HL-60 (cell line): ENCODE data around the gene SPX.

Experiments
- DNase-seq, 2 experiments: peaks; one replicate each; pipeline ENCODE4 v3.0.0-alpha.2; 2010 to 2020; ENCODE audit warnings: low read depth in 1 of 2, low spot score in 1 of 2
- H3K27ac ChIP-seq: fragments of 250-450 bp; sonication (Bioruptor Pico); replicated peaks from 2 replicates; pipeline ENCODE4 v1.5.1; 2020; ENCODE audit warnings: mild to moderate bottlenecking, moderate library complexity
- H3K27me3 ChIP-seq: fragments of 250-450 bp; sonication (Bioruptor Pico); 2 replicates; pipeline ENCODE4 v1.5.1; 2021; ENCODE audit warnings: mild to moderate bottlenecking, moderate library complexity; ENCODE audit not compliant: insufficient read depth, poor library complexity, severe bottlenecking
- H3K4me3 ChIP-seq: replicated peaks from 2 replicates; pipeline ENCODE4 v1.5.1; 2011; ENCODE audit warnings: mild to moderate bottlenecking, control low read depth, low read length; ENCODE audit not compliant: insufficient read depth
- CTCF ChIP-seq: IDR thresholded peaks from one replicate; pipeline ENCODE4 v1.5.1; 2011; ENCODE audit warnings: low read length, control low read depth, inconsistent platforms; ENCODE audit not compliant: insufficient read depth
- GABPA ChIP-seq: IDR thresholded peaks from 2 replicates; pipeline ENCODE4 v1.6.1; 2012; ENCODE audit warnings: low read depth
- POLR2AphosphoS5 ChIP-seq: IDR thresholded peaks from 2 replicates; pipeline ENCODE4 v1.6.1; 2012; ENCODE audit warnings: low read depth
- REST ChIP-seq: IDR thresholded peaks from 2 replicates; pipeline ENCODE4 v1.6.1; 2012; ENCODE audit warnings: low read depth; ENCODE audit not compliant: insufficient replicate concordance
- SPI1 ChIP-seq: IDR thresholded peaks from 2 replicates; pipeline ENCODE4 v1.6.1; 2012; ENCODE audit warnings: low read depth, mild to moderate bottlenecking, borderline replicate concordance

The SPX gene

GRCh38 chr12:21483531-21483930 lies 42.6 kb upstream of the SPX start:
- no peak for TF ChIP-seq CTCF
- TF ChIP-seq SPI1: no peak
- TF ChIP-seq REST: no peak
- TF ChIP-seq POLR2AphosphoS5: no peak
- TF ChIP-seq GABPA: no peak
- Histone ChIP-seq H3K27me3 (no peaks in the 10 kb centered on the region), H3K27ac (no peak overlapping the region), H3K4me3 (no peak overlapping the region)
- DNase-seq: no peak

GRCh38 chr12:21485998-21486397 lies 40.1 kb upstream of the SPX start:
- TF ChIP-seq REST: no peak
- TF ChIP-seq GABPA: no peak
- TF ChIP-seq POLR2AphosphoS5: no peak
- TF ChIP-seq SPI1: no peak
- TF ChIP-seq CTCF: no peak
- no peak for DNase-seq
- Histone ChIP-seq H3K27me3 (no peaks in the 10 kb centered on the region), H3K4me3 (no peak overlapping the region), H3K27ac (no peak overlapping the region)

- no peak for TF ChIP-seq GABPA
- no peak for TF ChIP-seq SPI1
- TF ChIP-seq POLR2AphosphoS5: no peak
- TF ChIP-seq REST: no peak
- no peak for TF ChIP-seq CTCF
- no peak for DNase-seq
- H3K27ac ChIP-seq: no peak overlapping the region
- H3K4me3 ChIP-seq: no peak overlapping the region
- H3K27me3 ChIP-seq: no peaks in the 10 kb centered on the region
Measured at GRCh38 chr12:21499765-21500164, 26.3 kb upstream of the SPX start.
